ENCODE results near the gene TM9SF3.

TM9SF3 gene

DNA sequence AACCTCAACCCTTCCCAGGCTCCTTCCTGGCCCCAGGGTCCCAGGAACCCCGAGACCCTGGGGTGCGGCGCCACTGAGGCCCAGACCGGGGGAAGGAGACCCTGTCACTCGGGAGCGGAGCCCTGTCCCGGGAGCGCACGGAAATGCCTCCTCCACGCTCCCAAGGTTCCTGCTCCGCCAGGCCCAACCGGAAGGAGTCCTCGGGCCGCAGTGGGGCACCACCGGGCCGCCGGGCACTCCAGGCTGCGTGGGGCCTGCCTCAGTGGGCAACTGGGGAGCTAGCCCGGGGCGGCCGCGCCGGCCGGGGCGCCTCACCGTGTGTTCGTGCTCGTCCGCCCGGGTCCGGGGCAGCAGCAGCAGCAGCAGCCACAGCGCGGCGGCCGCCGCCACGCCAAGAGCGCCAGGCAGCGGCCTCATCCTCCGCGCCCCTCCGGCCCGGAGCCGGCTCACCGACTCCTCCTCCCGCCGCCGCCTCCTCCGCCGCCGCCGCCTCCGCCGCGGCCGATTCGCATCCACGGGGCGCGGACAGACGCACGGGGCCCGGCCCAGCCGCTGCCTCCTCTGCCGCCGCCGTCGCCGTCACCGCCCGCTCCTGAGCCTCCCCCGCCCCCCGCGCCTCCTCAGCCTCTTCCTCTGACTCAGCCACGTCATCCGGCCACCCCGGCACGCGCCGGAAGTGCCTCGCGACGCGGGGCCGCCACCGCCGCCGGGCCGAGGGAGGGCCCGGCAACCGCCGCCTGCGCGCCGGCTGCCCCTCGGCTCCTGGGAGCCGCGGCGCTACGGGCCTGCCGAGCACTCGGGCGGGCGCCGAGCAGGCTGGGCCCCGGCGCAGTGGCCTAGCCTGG lies at the start of gene TM9SF3:
TSS of gene TM9SF3 (minus strand) at position 594 of the 845 bp plus-strand sequence. CDS start at position 417, 177 bp downstream.
- DNase-seq (ENCODE audit: extremely low read depth in 1 of 2, low read depth in 1 of 2), result peak; percentile 88 to 91

DNA sequence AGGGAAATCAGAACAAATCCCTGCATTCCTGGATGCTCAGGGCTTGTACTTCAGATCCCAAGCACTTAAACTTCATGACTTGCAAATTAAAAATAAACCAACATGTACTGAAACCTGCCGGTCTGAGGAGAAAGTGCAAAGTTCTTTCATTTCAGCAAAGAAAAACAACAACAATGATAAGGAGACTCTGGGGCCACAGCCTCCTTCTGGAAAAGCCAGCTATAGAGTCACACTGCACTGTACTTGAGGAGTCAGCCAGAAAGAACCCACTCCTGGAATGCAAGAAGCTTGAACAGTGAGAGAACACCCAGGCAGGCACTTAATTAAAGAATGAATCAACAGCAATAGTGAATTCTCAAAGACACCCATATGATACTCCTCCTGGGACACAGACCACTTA lies 49.7 kb upstream of the TM9SF3 start:
- DNase-seq (ENCODE audit: extremely low read depth in 1 of 2, low read depth in 1 of 2), result no peak

DNA sequence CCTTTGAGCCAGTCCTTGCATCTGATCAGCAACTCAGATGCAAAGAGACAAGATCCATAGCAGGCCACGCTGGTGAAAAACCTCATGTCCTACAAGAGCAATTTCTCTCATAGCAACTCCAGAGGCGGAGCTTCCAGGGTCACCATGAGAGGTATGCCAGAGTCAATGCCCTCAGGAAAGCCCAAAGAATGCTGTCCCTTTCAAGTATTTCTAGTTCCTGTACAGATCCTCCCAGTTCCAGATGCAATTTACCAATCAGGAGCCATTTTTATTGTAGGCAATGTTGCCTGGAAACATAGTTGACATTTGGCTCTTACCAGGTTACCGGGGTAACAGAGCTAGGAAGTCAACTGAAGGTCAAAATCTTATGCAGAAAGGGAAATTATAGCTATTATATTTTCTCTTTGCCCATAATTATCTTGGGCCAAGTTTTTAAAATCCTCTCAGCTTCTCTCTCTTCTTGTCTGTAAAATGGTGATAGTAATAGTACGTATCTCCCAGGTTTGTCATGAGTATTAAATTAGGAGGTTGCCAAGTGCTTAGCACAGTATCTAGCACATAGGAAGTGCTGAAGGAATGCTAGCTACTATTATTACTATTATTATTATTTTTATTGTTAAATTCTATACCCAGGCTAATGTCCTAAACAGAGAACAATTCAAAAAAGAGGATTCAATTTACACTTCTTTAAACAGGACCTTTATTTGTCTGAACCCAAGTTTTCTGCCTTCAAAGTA lies 46.3 kb upstream of the TM9SF3 start:
- no peak for DNase-seq (ENCODE audit: extremely low read depth in 1 of 2, low read depth in 1 of 2)

DNA sequence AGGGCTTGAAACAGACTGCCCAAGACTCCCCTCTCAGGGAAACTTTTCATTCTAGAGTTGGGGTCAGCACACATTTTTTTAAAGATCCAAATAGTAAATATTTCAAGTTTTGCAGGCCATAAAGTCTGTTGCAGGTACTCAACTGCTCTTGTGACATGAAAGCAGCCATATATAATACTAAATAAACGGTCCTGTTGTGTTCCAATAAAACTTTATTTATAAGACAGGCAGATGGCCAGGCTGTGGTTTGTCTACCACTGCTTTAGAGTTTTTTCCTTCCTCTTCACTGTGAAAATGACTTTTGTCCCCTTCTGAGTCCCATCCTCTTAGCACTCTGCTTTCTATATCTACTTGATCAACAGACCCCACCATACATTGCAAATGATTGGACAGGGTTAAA lies 40.5 kb upstream of the TM9SF3 start:
- DNase-seq (ENCODE audit: extremely low read depth in 1 of 2, low read depth in 1 of 2), result no peak

DNA sequence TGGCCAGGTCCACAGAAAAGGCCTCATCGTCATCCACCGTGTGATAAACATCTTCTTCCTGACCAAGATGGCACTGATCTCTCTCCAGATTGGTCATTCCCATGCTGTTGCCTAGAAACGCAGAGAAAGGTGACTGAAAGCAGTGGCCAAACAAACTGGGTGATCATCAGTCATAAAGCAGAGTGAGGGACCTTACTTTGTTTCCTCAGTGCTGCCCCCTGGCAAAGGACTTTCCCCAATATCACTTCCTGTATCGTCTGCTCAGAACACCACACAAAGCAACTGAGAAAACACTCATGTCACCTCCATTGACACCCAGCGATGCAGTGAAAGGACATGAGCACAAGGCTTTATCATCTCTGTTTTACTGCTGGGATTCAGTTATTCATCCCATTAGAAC lies 40.0 kb upstream of the TM9SF3 start:
- DNase-seq (ENCODE audit: extremely low read depth in 1 of 2, low read depth in 1 of 2), result no peak

DNA sequence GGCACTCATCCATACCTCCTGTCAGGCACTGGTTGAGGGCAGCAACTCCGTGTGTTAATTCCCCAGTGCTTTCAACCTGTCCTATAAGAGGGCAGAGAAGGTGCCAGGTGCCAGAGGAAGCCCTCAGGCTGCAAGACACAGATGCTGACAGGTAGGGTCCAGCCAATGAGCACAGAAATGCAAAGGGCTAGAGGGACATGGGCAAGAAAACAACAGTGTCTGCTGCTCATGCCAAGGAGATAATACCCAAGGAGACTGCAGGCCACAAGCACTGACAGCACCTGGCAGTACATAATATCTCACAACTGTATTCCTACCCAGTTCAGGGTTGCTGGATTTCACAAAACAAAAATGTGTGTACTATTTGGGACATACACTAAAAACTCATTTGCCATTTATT lies 38.4 kb upstream of the TM9SF3 start:
- no peak for DNase-seq (ENCODE audit: extremely low read depth in 1 of 2, low read depth in 1 of 2)

DNA sequence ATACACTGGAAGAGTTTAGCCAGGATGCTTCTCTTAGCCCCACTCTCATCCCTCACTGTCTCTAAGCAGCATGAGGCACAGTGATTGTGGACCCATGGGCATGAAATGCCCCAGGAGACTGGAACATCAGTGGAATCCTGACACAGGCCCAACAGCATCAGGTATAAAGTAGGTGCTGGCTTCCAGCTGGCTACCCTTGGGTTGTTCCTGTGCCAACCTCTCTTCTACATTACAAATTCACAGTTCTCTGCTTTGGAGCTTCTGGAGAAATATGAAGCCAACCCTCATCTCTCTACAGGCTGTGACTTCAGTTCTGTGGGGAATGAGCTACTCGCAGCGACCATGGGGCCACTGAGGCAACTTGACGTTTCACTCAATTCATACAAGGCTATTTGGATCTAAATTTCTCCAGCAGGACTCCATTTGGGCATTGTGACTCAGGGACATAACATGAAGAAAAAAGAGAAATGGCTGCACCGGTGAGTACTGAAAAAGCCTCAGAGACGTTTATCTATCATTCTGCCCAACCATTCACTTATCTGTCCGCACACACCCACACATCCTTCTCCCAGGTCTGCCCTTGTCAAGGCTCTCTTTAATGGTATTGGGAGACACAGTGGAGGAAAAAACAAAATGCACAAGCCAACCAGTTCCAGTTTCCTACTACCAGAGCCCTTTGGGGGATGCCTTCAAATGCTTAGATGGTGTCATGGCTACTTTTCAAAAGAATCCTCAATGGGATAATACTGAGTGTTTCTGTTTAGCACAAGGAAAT lies 35.4 kb upstream of the TM9SF3 start:
- no peak for DNase-seq (ENCODE audit: extremely low read depth in 1 of 2, low read depth in 1 of 2)

DNA sequence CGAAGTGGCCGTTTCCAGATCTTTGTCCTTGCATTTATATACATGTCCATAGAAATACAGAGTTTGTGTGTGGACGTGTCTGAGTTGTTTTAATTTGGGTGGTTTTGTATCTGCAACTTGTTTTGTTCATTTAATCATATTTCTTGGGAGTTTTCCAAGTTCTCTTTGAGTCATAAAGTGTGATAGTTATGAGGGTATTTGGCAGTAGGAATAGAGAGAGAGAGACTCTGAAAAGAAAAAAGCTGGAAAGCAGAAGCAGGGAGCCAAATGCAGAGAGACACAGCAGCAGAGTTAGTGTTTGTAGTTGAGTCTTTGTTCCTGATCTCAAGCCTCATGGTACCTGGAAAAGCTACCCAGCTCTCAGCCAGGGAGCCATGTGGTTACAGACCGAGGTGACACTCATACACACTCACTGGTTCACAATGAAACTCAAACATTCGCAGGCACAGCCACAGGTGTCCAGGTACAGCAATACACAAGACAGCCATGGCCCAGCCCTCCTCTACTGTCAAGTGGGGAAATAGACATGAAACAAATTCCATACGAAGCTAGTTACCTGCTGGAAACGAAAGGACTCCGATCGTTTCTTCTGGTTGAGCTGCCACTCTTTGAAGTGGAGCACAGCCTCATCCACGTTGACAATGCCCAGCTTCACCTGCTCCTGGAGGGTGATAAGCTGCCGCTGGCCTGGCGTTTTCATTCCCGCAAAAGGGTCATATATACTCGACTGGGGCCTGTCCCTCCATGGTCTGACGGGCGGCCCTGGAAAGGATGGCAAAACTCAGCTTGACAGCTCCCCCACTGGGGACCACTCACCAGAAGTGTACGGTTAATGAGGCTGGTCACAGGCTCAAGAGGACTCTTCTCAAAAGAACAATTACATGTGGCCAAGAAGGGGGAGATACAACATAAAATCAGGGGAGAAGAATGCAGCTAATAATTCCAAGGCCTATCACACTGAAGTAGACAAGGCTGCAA lies 33.3 kb upstream of the TM9SF3 start:
- no peak for DNase-seq (ENCODE audit: extremely low read depth in 1 of 2, low read depth in 1 of 2)

DNA sequence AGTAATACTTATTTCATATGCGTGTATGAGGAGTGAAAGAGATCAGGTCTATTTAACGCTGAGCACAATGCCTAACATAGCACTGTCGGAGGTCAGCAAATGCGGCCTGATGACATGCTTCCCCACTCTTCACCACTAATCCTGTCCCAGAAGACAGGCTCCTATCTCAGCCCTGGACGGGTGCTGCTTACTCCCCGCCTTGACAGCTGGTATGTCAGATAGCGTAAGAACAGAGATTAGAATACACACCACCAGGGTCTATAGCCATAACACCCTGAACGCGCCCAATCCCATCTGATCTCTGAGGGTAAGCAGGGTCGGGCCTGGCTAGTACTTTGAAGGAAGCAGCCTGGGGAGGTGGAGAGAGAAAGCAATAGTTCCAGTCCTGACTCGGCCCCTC lies 32.3 kb upstream of the TM9SF3 start:
- DNase-seq (ENCODE audit: extremely low read depth in 1 of 2, low read depth in 1 of 2), result no peak

DNA sequence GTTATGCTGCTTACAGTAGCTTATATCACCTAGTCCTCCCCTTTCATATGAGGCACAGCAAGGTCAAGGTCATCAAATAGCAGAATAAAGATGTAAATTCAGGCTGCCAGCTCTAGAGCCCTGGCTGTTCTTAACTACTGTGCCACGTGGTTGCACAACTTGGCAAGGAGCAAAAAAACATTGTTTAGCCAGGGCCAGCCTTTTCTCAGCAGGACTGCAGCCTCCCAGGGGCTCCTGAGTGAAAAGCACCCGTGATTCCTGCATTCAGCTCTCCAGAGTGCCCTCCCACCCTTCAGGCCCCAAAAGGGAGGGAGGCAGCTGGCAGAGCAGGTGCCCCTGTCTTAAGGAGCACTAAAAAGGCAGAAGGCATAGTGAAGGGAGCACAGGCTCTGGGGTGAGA lies 31.8 kb upstream of the TM9SF3 start:
- DNase-seq (ENCODE audit: extremely low read depth in 1 of 2, low read depth in 1 of 2), result no peak

DNA sequence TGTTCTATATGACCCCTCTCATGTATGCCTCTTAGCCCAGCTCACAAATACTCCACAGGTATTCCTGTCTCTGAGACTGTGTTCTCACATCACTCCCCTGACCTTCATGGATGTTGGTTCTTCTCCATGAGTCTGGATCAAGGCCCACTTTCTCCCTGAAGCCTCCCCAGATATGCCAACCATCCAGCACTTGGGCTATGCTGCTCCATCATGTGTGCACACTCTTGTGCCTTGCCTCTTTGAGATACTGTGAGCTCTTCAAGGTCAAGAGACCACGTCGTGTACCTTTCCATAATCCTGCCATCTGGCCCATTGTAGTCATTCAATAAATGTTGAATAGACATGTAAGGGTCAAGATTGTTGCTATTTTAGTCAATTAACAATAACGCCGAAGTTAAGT lies 30.1 kb upstream of the TM9SF3 start:
- DNase-seq (ENCODE audit: extremely low read depth in 1 of 2, low read depth in 1 of 2), result no peak

DNA sequence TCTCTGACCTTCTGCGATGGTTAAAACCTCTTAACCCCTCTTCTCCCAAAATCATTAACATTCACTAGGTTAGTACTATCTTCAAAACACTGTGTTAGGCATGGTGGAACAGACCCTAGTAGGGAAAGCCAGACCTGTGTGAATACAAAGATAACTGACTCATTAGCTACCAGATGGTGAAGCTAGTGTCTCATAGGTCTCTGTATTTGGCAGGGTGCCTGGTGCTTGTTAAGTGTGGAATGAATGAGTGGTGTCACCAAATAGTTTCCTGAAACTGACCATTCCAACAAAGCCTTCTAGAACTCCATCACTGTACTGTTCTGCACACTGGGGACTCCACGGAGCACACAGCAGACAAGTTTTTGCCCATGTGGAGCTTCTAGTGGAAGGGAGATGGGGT lies 27.7 kb upstream of the TM9SF3 start:
- DNase-seq (ENCODE audit: extremely low read depth in 1 of 2, low read depth in 1 of 2), result no peak

DNA sequence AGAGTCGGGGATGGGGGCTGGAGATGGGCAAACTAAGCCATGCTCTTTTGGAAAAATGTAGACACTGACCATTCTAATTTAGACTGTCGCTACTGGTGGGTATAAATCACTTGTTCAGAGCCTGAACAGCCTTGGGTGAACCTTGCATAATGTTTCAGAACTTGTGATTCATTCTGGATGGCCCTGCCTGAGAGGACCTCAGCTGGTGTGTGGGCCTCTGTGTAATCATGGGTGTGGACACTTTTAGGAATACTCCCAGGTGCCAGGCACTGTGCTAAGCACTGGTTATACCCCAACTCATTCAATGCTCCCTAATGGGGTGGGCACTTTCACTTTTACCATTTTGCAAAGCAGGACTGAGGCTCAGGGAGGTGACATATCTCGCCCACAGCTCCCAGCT lies 26.8 kb upstream of the TM9SF3 start:
- DNase-seq (ENCODE audit: extremely low read depth in 1 of 2, low read depth in 1 of 2), result no peak

DNA sequence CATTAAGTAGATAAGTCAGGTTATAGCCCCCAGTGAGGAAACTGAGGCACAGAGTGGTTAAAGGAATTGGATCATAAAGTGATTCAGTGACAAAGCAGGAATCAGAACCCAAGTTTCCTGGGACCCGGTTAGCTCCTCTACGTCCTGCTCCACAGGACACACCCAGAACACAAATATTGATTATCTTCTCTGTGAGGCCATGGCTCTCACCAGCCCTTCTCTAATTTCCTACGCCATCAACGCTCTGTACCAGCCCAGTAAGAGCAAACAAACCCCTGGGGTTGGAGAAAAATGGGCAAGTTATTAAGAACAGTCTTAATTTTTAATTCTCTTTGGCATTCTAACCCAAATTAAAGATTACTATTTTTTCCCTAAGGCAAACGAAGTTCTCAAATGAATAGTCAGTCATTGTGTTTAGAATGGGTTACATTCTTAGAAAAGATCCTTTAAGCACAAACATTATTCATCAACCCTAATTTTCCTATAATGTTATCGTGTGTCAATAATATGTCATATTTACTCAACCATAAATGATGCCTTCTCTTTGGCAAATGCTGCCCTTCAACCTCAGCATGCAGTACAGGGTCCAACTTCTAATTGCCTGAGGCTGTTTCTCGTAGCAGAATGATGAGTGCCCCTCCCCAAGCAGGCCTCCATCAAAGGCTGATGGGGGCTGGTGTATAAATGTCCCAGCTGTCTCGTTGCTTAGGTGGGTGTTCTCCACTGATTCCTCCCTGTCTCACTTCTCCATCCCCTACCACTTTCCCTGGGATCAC lies 25.4 kb upstream of the TM9SF3 start:
- DNase-seq (ENCODE audit: extremely low read depth in 1 of 2, low read depth in 1 of 2), result no peak

DNA sequence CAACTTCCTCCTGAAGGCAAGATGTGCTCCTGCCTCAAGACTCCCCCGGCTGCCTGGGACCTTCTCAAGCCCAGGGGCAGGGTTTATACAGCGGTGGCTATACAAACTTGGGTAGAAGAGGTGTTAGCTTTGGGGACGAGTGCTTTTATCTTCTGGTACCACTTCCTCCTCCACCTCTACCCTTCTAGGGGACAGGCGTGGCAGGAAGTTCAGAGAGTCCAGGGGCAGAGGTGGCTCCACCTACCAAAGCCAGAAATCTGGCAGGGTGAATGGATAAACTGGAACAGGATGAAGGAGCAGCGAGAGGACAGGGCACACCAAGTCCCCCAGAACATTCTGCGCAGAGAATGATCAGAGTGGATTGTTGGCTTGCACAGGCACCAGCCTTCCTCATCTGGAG lies 24.0 kb upstream of the TM9SF3 start:
- no peak for DNase-seq (ENCODE audit: extremely low read depth in 1 of 2, low read depth in 1 of 2)

DNA sequence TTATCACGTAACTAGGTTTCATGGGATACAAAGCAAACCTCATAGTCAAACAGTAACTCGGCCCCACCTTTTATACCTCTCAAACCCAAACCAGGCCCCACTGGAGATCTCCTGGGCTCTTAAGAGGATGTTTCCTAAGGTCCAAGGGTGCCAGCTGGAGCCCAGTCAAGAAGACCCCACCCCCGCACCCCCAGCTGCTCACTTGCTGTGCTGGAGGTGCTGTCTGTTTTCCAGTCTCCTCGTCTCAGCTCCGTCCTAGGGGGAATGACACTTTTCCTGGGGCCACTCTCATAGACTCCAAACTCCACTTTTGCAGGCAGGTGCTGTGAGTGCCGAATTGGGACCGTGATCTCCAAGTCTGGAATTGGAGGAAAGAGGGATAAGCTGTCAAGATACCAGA lies 22.7 kb upstream of the TM9SF3 start:
- DNase-seq (ENCODE audit: extremely low read depth in 1 of 2, low read depth in 1 of 2), result no peak

DNA sequence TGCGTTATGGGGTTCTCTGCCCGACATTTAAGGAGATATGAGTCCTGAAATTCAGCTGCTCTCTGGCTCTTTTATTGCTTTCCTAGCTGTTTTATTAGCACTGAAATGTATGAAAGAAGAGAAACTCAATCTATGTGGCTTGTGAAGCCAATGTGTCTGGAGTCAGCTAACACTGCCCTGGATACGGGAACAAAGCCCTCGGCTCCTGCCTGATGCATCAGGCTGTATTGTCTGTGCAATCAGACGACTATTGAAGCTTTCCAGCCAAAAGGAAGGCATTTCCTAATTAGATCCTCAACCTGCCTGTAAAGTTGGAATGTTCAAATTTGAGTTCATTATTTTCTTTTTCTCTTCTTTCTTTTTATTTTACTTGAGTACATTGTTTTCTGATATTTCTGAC lies 22.0 kb upstream of the TM9SF3 start:
- no peak for DNase-seq (ENCODE audit: extremely low read depth in 1 of 2, low read depth in 1 of 2)

DNA sequence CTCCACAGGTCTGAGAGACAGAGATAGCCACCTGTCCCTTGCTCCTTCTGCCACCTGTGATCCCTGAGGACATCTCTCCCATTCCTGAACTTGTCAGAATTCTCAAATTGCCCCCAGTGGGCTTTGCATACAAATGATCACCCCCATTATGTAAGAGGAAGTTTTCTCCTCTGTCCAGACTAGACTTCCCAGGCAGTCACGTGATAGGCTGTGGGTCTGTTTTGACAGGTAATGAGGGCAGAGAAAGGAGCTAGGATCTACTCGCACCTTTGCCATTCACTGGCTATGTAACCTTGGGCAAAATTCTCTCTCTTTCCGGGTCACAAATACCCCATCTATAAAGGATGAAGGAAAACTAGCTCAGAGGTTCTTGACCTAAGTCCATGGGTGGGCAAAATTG lies 21.4 kb upstream of the TM9SF3 start:
- no peak for DNase-seq (ENCODE audit: extremely low read depth in 1 of 2, low read depth in 1 of 2)

DNA sequence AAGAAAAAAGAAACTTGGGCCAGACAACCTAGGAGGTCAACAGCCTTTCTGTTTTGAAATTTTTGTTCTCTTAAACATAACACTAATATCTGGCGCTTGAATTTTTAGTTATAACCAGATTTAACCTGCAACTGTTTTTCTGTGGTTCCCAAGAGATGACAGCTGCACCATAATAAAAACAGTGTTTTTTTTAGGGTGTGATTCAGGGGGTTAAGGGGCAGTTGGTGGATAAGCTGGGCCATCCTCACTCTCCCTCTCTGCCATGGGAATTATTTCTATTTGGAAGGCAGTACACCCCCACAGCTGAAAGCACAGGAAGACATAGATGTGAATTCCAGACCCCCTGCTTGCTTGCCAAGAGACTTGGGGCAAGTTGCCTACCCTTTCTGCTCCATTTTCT lies 20.1 kb upstream of the TM9SF3 start:
- no peak for DNase-seq (ENCODE audit: extremely low read depth in 1 of 2, low read depth in 1 of 2)

DNA sequence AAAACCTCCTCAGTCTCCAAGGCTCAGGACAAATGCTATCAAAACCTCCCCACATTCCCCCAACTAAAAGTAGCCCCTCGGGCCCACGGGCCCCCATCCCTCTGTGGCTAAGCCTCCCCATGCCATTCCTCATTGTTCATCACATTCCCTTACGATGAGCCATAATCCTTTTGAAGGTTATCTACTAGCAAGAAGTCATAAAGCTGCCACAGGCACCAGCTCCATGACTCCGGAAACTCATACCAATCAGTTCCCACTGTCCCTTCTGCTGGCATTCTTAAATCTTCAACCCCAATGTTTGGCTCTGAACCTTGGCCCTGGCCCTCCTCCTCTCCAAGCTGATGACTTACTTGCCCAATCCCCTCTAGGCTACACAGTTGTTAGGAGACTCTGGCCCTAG lies 19.4 kb upstream of the TM9SF3 start:
- DNase-seq (ENCODE audit: extremely low read depth in 1 of 2, low read depth in 1 of 2), result no peak
